NCI-H748 (cell line): Measurements from ENCODE around the gene FASTK.
A peak's percentile ranks its signal among the peaks of the same experiment; 100 is the strongest.

ENCODE experiments used
- DNase-seq: peaks from one replicate; lab custom pipeline; 2025; ENCODE audit not compliant: unreplicated experiment; lab: John Stamatoyannopoulos, UW

FASTK gene

DNA sequence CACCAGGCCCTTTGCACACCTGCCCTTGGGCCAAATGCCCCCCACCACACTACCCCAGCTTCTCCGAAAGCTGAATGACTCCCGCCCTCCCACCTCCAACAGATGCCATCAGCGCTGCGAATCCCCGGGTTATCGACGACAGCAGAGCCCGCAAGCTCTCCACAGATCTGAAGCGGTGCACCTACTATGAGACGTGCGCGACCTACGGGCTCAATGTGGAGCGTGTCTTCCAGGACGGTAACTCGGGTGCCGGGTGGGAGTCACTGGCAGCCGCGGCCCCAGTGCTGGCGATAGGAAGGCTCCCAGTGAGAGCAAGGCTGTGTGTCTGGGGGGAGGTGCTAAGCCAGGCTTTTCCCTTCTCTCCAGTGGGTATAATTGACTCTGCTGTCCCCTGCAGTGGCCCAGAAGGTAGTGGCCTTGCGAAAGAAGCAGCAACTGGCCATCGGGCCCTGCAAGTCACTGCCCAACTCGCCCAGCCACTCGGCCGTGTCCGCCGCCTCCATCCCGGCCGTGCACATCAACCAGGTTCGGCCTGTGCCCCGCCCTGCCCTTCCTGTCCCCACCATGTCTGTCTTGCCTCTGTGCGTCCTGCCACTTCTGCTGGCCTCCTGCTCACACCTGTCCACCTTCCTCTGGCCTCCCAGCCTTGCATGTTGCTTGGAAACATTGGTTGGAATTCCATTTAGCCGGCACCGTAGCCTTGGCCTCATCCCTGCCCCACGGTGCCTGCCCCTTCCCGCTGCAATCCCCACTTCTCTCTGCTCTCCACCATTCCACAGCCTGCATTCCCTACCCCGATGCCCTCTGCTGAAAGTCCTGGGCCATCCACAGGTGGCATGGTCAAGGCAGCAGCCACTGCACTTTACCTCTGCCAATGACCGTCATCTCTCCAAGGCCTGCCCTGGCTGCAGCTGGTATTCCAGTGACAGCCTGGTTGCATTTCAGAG lies 37.8 kb upstream of the FASTK start:
- DNase-seq = no peak

DNA sequence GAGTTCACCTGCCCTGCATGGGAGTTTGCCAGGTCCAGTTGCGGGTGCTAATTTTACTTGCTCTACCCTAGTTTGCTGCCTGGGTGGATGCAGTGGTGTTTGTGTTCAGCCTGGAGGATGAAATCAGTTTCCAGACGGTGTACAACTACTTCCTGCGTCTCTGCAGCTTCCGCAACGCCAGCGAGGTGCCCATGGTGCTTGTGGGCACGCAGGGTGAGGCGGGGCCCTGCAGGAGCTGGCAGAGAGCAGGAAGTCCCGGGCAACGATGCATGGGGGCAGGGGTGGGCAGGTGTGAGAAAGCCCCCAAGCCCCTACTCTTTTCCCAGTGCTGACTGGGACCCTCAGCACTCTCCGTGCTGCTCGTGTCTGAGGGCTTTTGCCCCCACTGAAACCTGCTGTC lies 37.0 kb upstream of the FASTK start:
- no peak for DNase-seq

DNA sequence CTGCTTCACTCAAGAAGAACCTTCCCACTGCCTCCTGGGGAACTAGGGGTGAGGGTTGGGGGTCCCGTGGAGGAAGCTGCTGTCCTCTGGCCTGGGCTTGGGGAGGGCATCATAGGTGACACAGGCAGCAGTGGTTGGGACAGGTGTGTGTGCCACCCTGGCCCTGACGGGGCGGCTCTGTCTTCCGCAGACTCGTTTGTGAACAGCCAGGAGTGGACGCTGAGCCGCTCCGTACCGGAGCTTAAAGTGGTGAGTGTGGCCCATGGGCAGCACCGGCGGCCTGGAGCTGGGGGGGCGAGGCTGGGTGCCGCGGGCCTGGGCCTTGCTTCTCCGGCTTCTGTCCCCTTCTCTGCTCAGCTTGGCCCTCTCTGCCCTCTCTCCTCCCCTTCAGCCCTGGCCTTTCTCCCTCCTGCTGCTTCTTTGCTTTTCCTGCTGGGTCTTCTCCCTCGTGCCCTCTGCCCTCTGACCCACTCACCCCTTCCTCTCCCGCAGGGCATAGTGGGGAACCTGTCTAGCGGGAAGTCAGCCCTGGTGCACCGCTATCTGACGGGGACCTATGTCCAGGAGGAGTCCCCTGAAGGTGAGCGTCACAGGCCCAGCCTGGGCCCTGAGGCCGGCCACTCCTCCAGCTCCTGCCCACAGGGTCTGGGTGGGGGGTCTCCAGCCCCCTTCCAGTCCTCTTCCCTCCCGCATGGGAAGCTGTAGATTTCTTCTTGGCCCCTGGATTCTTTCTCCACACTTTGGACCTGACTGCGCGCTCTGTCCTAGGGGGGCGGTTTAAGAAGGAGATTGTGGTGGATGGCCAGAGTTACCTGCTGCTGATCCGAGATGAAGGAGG lies 36.2 kb upstream of the FASTK start:
- no peak for DNase-seq

DNA sequence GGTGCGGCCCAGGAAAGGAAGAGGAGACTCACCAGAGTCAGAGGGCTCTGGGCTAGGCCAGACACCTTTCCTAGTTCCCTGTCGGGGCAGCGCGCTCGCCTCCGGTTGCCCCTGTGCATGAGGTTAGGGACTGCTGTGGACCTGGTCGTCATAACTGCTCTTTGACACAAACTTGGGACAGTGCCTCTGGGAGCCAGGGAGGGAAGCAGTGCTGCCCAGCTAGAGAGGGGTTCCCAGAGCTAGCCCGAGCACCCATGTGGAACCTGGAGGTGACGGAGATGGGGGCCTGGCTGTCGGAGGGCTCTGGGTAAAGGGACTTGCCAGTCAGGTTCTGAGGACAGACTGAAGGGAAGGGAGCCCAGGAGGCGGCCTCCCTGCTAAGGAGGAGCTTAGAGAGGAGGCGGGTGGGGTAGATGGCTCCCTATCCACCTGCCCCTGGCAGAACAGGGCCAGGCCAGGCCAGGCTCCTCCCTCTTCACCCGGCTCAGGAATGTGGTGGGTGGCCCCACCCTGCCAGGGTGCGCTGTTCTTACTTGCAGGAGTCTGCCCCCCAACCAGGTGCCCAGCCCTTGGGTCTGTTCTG lies 35.3 kb upstream of the FASTK start:
- no peak for DNase-seq

DNA sequence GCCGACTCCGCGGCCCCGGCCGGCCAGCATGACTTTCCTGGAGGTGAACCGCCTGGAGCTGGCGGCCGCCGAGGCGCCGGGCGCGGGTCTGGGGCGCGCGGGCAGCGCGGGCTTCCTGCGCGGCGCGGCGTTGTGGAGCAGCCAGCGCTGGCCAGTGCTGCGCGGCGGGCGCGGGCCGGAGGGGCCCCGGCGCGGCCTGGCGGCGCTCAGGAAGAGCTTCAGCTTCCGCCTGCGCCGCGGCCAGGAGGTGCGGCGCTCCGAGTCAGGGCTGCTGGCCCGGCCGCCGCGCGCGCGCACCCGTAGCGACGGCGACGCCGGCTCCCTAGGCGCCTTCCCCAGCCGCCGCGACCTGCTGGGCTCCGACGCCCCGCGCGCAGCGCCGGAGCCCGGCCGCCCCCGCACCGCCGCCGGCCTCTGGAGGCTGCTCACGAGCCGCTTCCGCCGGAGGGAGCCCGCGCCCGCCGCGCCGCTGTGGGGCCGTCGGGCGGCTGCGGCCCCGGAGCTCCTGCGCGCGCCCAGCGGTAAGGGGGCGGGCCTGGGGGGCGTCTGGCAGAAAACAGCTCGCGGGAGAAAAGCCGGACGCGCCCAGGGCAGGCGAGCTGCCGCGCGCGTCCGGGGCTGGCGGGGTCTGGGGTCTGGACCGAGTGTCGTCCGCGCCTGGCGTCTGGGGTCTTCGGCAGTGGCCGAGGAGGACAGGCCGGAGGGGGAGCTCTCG lies 34.7 kb upstream of the FASTK start:
- no peak for DNase-seq

DNA sequence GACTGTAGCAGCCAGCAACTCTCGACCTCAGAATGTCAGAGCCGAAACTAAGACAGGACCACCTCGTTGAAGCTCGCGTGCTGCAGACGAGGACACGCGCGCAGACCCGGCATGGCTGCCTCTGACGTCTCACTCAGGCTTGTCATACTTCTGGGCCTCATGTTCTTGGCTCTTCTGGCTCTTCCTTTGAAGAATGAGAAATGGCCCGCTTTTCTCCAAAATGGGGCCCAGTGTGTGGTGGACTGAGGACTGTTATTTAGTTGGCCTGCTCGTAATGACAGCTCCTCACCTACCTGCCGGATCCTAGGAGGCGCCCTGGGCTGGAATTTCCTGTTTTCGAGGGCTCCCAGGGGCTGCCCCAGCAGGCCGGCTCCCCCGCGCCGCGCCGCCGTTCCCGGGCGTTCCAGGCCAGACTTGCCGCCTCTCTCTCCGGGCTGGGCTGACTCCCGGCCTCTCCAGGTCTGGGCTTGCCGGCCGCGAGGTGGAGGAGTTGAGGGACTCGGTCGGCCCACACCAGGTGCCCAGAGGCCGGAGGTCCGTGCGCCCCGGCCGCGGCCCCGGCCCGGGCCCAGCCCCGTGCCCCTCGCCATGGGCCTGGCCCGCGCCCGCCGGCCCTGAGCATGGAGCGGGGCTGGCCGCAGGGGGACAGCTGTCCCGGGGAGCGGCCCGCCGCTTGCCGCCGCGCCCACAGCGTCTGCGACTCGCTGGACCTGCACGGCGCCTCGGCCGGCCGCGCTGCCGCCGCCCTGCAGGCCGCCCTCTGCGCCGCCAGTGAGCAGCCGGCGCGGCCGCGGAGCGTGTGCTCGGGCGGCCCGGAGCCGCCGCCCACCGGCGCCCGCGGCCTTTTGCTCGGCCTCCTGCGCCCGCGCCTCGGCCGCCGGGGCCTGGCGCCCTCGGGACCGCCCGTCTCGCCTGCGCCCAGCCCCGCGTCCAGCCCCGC lies 33.8 kb upstream of the FASTK start:
- no peak for DNase-seq

DNA sequence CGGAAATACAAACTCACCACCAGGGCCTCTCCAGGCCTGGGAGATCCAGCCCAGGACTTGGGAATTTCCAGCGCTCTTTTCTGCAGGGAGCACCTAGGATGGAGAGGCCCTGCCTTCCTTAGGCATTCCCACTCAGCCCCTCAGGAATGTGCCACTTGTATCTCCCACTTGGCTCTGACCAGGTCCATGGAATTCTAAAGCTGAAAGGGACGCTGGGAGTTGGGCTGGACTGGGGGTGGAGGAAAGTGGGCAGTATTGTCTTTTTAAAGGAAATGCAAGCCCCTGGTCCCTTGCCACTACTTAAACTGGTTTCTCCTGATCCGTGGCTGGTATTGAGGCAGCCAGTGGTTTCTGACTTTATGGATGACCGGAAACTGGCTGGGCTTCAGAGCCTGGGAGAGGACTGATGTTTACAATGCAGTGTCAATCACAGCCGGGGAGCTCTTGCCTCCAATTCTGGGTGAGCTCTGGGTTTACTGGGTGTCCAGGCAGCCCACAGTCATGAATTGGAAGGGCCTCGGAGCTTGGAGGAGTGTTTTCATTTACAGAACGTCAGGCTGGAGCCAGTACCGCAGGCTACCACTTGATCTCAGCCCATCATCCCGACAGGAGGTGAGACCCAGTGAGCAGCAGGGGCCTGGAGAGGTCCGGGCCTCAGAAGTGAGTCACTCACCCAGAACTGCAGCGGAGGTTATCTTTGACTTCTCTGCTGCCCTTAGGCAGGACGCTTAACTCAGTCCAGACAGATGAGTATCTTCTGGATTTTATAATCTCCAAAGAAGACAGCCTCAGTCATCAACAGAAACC lies 32.9 kb upstream of the FASTK start:
- DNase-seq = no peak

DNA sequence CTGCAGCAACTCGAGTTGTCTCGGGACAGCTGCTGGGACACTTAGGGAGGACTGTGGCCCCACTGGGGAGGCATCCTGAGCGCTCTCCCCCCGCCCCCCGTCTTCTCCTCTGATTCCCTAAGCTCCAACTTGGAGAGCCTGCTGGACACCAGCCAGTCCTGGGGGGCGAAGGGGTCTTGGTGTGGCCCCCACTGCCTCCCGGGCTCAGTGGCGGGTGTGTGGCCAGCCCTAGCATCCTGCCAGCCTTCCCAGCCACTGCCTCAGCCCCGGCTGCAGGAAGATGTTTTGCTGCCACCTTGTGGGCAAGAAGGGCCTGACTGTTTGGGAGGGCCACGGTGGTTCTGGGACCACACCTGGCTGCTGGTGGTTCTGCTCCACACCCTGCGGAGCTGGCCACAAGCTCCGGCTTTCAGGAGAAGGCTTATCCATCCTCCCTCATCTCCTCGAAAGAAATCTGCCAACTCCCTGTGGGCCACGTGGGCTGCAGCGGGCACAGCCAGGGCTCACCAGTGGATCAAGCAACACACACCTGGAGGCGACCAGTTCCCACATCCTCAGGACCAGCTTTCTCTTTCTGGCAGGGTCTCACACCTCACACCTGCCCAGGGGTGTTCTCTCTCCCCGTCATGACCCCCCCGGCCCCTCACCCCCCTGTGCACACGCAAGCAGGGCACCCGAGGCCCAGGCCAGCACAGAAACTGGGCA lies 30.5 kb upstream of the FASTK start:
- peak; percentile 60 for DNase-seq

DNA sequence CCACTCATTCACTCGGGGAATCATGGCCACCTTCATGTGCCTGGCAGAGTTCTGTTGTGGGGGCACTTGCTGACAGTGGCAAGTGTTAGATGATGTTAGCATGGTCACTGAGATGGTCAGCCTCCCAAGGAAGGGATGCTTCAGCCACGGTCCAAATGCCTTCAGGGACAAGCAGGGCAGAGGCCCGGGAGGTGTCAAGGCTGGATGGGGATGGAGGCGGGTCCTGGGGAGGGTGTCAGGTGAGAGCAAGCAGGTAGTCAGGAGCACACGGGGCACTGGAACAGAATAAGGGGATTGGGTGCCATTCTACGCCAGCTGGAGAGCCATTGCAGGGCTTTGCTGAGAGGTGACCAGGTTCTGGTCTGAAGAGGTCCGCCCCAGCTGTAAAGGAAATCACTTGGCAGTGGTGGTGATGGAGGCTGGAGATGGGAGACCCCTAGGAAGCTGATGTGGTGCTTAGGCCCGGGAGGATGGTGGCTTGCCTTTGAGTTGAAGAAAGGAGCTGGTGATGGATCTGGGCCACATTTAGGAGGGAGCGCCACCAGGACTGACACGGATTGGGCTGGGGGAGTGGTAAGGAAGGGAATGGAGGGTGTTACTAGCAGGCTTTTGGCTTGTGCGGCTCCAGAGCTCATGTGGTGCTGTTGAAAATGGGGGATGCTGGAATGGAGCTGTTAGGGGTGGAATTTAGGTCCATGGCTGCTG lies 29.8 kb upstream of the FASTK start:
- no peak for DNase-seq

DNA sequence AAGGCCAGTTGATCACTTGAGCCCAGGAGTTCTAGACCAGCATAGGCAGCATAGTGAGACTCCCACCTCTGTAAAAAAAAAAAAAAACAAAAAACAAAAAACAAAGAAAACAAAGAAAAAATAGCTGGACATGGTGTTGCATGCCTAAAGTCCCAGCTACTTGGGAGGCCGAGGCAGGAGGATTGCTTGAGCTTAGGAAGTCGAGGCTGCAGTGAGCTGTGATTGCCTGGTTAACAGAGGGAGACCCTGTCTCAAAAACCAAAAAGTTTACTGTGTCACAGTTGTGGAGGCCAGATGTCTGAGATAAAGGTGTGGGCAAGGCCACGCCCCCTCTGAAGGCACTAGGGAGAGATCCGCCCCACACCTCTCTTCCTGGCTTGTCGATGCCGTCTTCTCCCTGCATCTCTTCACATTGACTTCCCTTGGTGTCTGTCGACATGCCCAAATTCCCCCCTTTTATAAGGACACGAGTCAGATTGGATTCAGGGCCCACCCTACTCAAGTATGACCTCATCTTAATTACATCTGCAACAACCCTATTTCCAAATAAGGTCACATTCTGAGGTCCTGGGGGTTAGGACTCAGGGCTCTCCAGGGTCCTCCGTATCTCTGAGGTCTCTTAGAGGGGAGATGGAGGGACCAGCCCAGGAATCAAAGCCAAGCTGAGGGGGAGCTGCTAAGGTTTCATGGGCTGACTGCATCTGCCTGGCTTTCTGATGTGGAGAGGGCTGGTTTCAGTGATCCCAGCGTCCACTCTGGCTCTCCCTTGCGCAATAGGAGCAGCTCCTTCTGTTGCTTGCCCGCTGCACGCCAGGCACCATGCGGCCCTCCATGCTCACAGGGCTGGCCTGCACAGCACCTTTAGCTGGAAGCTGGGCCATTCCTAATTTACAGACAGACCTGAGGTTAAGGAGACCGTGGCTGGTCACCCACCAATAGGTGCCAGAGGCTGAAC lies 28.8 kb upstream of the FASTK start:
- no peak for DNase-seq

DNA sequence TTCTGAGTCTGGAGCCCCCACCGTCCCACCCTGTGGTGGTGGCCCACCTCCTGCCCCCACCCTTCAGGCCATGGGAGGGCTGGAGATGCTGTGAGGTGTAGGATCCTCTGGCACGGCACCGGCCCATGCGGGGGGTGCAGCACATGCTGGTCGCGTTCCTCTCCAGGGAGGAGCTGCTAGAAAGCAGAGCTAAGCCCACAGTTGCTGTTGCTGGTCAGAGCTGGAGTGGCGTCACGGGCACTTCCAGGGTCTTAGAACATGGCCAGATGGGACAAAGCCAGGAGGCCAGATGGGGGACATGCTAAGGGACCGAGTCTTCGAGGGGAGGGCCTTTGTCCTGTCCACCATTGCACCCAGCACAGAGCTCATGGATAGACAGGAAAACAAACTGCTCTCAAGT lies 27.3 kb upstream of the FASTK start:
- DNase-seq = no peak

DNA sequence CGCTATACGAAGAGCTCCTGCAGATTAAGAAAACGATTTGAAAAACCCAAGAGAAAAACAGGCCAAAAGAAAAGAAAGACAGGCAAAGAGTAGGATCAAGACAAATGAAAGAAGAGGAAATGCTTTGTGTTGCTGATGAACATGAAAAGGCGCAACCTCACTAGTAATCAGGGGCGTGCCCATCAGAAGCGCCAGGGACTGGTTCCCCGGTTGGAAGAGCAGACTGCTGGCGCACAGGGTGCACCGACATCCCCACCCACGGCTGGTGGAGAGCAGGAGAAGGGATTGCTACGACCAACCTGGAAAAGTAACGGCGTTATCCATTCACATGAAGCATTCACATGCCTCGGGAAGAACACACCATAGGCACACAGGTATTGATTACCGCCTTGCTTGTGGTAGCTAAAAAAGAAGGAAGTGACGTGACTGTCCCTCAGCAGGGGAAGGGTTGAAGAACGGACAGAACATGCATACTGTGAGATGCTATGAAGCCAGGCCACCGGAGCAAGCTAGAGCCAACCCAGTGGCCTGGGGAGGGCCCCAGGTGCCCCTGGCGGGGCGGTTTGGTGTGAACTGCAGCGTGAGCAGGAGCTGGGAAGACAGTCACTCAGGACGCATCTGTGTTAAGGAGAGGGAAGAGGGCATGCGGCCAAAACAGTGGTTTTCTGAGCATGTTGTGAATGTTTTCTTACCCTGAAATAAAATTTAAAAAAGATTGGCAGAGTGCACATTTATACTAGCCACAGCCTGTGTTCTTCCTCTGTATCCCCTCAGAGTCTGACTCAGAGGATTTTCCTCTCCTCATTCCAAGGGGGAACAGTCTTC lies 24.0 kb upstream of the FASTK start:
- no peak for DNase-seq

DNA sequence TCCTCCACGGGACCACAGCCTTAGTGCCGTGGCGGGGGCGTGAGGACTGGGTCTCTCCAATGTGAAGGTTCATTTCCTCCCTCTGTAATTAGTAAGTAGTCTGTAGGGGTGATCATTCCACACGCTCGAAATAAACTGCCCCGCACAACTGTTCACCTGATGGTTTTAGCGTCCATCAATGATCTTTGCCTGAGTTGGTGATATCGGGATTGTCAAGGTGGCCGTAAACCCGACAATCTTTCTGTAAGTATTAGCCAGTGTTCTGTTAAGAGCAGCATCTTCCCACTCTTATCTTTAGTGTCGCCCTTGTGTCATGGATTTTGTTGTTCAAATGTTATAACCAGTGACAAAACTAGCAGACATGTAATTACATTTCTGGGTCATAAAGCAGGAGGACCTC lies 23.4 kb upstream of the FASTK start:
- no peak for DNase-seq

DNA sequence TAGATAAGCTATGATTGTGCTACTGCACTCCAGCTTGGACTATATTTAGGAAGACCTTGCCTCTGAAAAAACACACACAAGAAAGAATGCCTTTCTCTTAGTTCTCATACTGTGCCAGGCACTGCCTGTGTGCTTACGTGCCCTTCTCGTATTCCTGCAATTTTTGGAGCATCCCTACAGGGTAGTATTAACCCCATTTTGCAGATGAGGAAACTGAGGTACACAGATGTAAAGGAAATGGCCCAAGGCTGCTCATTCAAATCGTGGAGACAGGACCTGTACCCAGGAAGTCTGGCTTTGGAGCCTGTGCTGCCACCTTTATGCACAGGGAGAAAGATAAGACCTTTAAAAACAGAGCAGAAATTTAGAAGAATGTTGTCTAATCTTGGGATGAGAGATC lies 22.4 kb upstream of the FASTK start:
- DNase-seq = no peak

DNA sequence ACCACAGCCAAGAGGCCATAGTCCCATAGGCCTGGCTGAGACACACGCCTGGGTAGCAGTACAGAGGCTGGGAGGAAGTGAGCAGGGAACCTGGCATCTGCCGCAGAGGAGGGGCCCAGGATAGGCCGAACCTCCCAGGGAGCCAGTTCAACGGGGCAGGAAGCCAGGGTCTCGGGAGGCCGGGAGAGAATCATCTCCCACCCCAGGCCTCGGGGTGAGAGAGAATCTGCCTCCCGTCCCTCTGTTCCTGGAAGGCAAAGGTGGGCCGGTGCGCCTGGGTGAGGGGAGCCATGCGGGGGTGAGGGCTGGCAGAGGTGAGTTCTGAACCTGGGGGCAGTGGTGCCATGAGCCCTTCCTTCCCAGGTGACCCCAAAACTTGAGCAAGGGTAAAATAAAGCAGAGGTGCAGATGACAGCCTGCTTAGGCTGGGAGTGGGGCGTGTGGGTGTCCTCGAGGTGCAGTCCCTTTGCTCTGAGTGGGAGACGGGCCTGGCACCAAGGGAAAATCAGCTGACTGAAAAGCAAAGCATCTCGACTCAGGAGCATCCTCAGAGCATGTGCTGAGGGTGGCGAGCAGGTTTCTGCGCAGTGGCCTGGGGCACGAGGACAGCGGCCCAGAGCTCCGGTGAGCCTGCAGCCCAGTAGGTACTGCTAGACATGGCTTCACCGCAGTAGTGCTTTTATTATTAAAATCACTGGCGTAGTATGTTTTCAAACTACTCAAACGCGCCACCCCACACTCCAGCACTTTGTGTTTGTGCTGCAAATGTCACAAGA lies 21.2 kb upstream of the FASTK start:
- no peak for DNase-seq
